CD8-positive, alpha-beta memory T cell (primary cell): Measurements from ENCODE around the gene MYH11. TPM values are rescaled to one million over a fixed set of nuclear protein-coding genes. Genes with fewer than 3 reads are reported as not detected.
"Not testable (repeated sequence)": the region's sequence is repeated elsewhere in the genome, so short reads cannot be mapped to it uniquely, and the experiment has no call there.

Experiments
- CTCF ChIA-PET: fragments of 350-600 bp; sonication (Branson Sonifier 250); formaldehyde crosslinking; loops from one replicate; lab custom pipeline; 2021; ENCODE audit warnings: antibody characterized with exemption; lab: Charles Lee
- POLR2A ChIA-PET: fragments of 350-600 bp; sonication (Branson Sonifier 250); formaldehyde crosslinking; loops from one replicate; lab custom pipeline; 2021; ENCODE audit warnings: antibody characterized with exemption; lab: Charles Lee
- DNase-seq, 5 donors: peaks; one replicate each; pipeline versions ENCODE4 v3.0.0 to v3.0.0-alpha.2; 2020 to 2022; ENCODE audit warnings: mixed read lengths in 1 of 5
- H3K27ac ChIP-seq: one replicate; pipeline ENCODE4 v1.7.0; 2013; ENCODE audit warnings: low read depth, mild to moderate bottlenecking, low read length, moderate library complexity
- H3K27me3 ChIP-seq: 2 replicates; pipeline ENCODE4 v1.7.0; 2013; ENCODE audit warnings: low read length, mild to moderate bottlenecking; ENCODE audit not compliant: insufficient read depth, poor library complexity, severe bottlenecking
- H3K36me3 ChIP-seq: 2 replicates; pipeline ENCODE4 v1.7.0; 2013; ENCODE audit warnings: mild to moderate bottlenecking, low read length, moderate library complexity; ENCODE audit not compliant: insufficient read depth
- H3K4me1 ChIP-seq: 2 replicates; pipeline ENCODE4 v1.7.0; 2013; ENCODE audit warnings: mild to moderate bottlenecking, low read length, moderate library complexity; ENCODE audit not compliant: insufficient read depth
- H3K4me3 ChIP-seq: 2 replicates; pipeline ENCODE4 v1.7.0; 2013; ENCODE audit warnings: mild to moderate bottlenecking, low read length
- H3K9me3 ChIP-seq: 2 replicates; pipeline ENCODE4 v1.7.0; 2013; ENCODE audit warnings: mild to moderate bottlenecking, low read length
- H3K27ac Mint-ChIP-seq, 8 donors: one replicate each; pipeline ENCODE4 v1.8.0; 2020 to 2021; ENCODE audit warnings: mixed read lengths in 8 of 8, mild to moderate bottlenecking in 6 of 8, inconsistent platforms in 3 of 8, moderate library complexity in 3 of 8
- H3K27me3 Mint-ChIP-seq, 2 donors: one replicate each; pipeline ENCODE4 v1.8.0; 2020 to 2021; ENCODE audit warnings: mixed read lengths in 2 of 2, mild to moderate bottlenecking in 1 of 2, moderate library complexity in 1 of 2
- H3K36me3 Mint-ChIP-seq, 3 donors: one replicate each; pipeline ENCODE4 v1.8.0; 2020 to 2021; ENCODE audit warnings: mixed read lengths in 3 of 3, inconsistent platforms in 1 of 3, mild to moderate bottlenecking in 1 of 3
- H3K4me1 Mint-ChIP-seq, 3 donors: one replicate each; pipeline ENCODE4 v1.8.0; 2020 to 2021; ENCODE audit warnings: mixed read lengths in 3 of 3, inconsistent platforms in 1 of 3, mild to moderate bottlenecking in 1 of 3
- H3K4me3 Mint-ChIP-seq, 7 donors: one replicate each; pipeline ENCODE4 v1.8.0; 2020 to 2021; ENCODE audit warnings: mixed read lengths in 7 of 7, mild to moderate bottlenecking in 6 of 7, moderate library complexity in 4 of 7, inconsistent platforms in 2 of 7
- H3K9me3 Mint-ChIP-seq, 5 donors: one replicate each; pipeline ENCODE4 v1.8.0; 2020 to 2022; ENCODE audit warnings: mixed read lengths in 5 of 5, mild to moderate bottlenecking in 3 of 5, moderate library complexity in 2 of 5, inconsistent platforms in 1 of 5
- polyA plus RNA-seq: library from polyadenylated mRNA; unstranded; fragments of 300-500 nt; fragmentation: Illumina TruSeq; gene quantifications from one replicate; pipeline ENCODE4 v1.2.3, GENCODE V29; 2021
- total RNA-seq, 2 experiments: library from RNA; stranded (reverse); gene quantifications; one replicate each; pipeline ENCODE4 v1.2.3, GENCODE V29; 2021

The MYH11 gene
- total and polyA plus RNA-seq, 3 experiments from 2014 or later: 1.1 TPM; not detected in 2

DNA sequence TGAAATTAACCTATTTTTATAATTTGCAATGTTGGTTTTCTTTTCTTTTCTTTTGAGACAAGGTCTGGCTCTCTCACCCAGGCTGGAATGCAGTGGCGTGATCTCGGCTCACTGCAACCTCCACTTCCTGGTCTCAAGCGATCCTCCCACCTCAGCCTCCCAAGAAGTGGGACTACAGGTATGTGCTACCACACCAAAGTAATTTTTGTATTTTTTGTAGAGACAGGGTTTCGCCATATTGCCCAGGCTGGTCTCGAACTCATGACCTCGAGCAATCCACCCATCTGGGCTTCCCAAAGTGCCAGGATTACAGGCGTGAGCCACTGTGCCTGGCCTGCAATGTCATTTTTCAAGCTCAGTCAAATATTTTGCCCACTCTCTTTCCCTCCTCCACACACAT is 36.0 kb downstream of the MYH11 start:
- Mint-ChIP-seq H3K4me3 (no peak overlapping the region), H3K27me3 (peaks cover 1 to 3% of the 10 kb centered on the region in 2 donors), H3K27ac (no peak overlapping the region), H3K36me3 (peaks cover 0 to 4% (median 2%) of the 10 kb centered on the region in 3 donors), H3K4me1 (no peaks in the 10 kb centered on the region), H3K9me3 (peaks cover 4 to 12% (median 7%) of the 10 kb centered on the region in 5 donors)
- Histone ChIP-seq H3K27me3 (no peaks in the 10 kb centered on the region), H3K9me3 (no peaks in the 10 kb centered on the region), H3K36me3 (no peaks in the 10 kb centered on the region), H3K4me1 (no peaks in the 10 kb centered on the region), H3K27ac (no peak overlapping the region), H3K4me3 (no peak overlapping the region)
- ChIA-PET POLR2A (no interaction called here), CTCF (interaction anchor here (1.4 to 2.0 kb wide), 2 partner anchors 8 to 13 kb away, joined by 3 to 6 read pairs; no protein-coding TSS in a partner anchor)
- DNase-seq: no peak

DNA sequence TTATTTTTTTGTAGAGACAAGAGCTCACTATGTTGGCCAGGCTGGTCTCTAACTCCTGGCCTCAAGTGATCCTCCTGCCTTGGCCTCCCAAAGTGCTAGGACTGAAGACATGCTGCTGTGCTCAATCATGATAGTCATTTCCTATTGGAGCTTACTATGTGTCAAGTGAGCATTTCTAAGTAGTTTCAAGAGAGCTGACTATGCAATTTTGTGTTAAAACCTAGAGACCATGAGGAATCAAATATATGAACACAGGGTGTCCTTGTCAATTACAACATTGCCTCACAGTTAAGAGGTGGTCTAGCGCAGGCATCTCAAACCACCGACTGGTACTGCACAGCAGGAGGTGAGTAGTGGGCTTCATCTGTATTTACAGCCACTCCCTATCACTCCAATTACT is 37.8 kb downstream of the MYH11 start:
- Histone ChIP-seq H3K36me3 (no peaks in the 10 kb centered on the region), H3K4me3 (no peak overlapping the region), H3K9me3 (no peaks in the 10 kb centered on the region), H3K27me3 (no peaks in the 10 kb centered on the region), H3K4me1 (no peaks in the 10 kb centered on the region), H3K27ac (no peak overlapping the region)
- CTCF ChIA-PET: no interaction called here
- POLR2A ChIA-PET: no interaction called here
- peaks cover 7 to 22% (median 15%) of the 10 kb centered on the region in 5 donors for H3K9me3 Mint-ChIP-seq
- H3K27me3 Mint-ChIP-seq: peaks cover 1 to 7% of the 10 kb centered on the region in 2 donors
- no peak overlapping the region for H3K4me3 Mint-ChIP-seq
- peaks cover 0 to 4% (median 2%) of the 10 kb centered on the region in 3 donors for H3K36me3 Mint-ChIP-seq
- H3K27ac Mint-ChIP-seq: no peak overlapping the region
- H3K4me1 Mint-ChIP-seq: no peaks in the 10 kb centered on the region
- DNase-seq: no peak

DNA sequence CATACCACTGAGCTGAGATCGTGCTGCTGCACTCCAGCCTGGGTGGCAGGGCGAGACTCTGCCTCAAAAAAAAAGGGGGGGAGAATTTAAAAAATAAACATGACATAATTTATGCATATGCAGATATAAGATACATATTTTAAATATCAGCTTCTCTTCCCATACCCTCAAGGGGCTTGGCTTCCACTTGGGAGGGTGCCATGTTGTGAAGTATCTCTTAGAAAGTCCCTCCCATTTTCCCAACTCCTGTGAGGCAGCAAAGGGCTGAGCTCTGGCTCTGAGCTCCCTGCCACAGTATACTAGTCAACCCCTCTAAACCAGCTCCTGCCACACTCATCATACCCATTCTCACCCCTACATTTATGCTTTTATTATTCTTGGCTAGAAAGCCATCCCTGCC is 39.4 kb downstream of the MYH11 start:
- CTCF ChIA-PET: interaction anchor here (0.7 to 1.0 kb wide), 2 partner anchors 19 to 311 kb away, joined by 3 read pairs; no protein-coding TSS in a partner anchor
- peaks cover 1 to 10% of the 10 kb centered on the region in 2 donors for H3K27me3 Mint-ChIP-seq
- Histone ChIP-seq H3K4me1 (no peaks in the 10 kb centered on the region), H3K9me3 (no peaks in the 10 kb centered on the region), H3K4me3 (no peak overlapping the region), H3K27ac (no peak overlapping the region), H3K27me3 (no peaks in the 10 kb centered on the region), H3K36me3 (no peaks in the 10 kb centered on the region)
- H3K4me3 Mint-ChIP-seq: no peak overlapping the region
- POLR2A ChIA-PET: no interaction called here
- H3K4me1 Mint-ChIP-seq: no peaks in the 10 kb centered on the region
- peaks cover 0 to 4% (median 2%) of the 10 kb centered on the region in 3 donors for H3K36me3 Mint-ChIP-seq
- H3K9me3 Mint-ChIP-seq: peaks cover 9 to 22% (median 15%) of the 10 kb centered on the region in 5 donors
- no peak for DNase-seq
- no peak overlapping the region for H3K27ac Mint-ChIP-seq

DNA sequence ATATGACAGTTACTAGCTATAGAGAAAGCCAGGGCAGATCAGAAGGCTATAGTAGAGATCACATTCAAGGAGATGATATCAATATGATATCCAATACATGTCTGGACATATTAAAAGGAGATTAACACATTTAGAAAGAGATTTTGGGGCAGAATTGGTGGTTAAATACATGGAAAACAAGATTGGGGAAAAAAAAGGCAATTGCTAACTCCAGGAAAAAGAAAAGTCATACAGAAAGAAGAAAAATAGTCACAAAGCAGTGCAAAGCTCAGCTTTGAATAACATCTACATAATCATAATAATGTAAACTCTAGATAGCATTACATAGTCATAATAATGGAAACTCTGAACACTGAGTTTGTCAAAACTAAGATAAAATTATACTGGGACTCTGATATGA is 40.6 kb downstream of the MYH11 start:
- Mint-ChIP-seq H3K27ac (no peak overlapping the region), H3K9me3 (peaks cover 9 to 22% (median 15%) of the 10 kb centered on the region in 5 donors), H3K27me3 (peaks cover 12 to 21% of the 10 kb centered on the region in 2 donors), H3K4me1 (no peaks in the 10 kb centered on the region), H3K4me3 (no peak overlapping the region), H3K36me3 (peaks cover 0 to 4% (median 2%) of the 10 kb centered on the region in 3 donors)
- Histone ChIP-seq H3K27ac (no peak overlapping the region), H3K27me3 (no peaks in the 10 kb centered on the region), H3K4me1 (no peaks in the 10 kb centered on the region), H3K4me3 (no peak overlapping the region), H3K36me3 (no peaks in the 10 kb centered on the region), H3K9me3 (no peaks in the 10 kb centered on the region)
- ChIA-PET CTCF (no interaction called here), POLR2A (no interaction called here)
- no peak for DNase-seq

DNA sequence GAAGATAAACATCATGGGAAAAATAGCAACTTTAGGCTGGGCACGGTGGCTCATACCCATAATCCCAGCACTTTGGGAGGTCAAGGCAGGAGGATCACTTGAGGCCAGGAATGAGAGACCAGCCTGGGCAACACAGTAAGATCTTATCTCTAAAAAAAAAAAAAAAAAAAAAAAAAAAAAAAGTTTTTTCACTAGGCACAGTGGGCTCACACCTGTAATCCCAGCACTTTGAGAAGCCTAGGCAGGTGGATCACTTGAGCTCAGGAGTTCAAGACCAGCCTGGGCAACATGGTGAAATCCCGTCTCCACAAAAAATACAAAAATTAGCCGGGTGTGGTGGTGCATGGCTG is 44.5 kb downstream of the MYH11 start:
- POLR2A ChIA-PET, H3K4me1 Mint-ChIP-seq: not testable (repeated sequence)

DNA sequence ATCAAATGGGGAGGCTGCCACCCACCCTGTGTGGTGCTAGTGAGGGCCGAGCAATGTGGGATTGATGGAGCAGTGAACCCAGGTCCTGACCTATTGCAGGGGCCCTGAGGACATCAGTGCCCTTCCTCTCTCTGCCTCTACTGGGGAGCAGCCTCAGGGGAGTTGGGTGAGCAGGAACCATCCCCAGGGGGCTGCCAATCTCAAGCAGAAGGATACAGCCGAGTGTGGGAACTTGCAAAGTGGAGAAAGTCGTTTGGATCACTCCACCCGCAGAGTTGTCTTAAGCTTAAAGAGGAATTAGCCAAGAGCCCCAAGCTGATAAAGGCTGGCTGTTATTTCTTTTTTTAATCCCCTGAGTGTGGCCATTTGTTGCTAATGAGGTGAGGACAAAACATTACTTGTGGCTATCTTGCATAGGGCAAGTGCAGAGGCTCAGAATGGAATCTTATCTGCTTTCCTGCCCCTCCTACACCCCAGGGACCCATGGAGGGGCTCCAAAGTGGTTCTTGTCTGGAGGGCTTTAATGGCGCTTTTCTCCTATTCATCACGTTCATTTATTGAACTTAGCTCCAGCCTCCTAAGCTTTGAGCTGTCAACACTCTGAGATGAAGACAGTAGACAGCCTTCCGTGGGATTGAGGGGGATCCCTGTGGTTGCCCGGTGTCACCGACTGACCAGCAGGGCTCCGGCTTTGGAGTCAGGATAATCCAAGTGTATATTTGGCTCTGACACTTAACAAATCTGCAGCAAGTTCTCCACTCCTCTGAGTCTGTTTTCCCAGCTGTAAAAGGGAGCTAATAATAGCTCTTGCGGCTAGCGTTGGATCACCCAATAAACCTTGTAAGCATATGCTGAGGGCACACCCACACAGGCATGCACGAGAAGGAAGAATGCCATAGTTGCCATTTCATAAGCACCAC is 45.1 kb downstream of the MYH11 start:
- H3K36me3 ChIP-seq: no peaks in the 10 kb centered on the region
- no peak overlapping the region for H3K4me3 ChIP-seq
- ChIA-PET POLR2A (no interaction called here), CTCF (interaction anchor here (1.6 kb wide), 1 partner anchor 10 kb away, joined by 6 read pairs; no protein-coding TSS in a partner anchor)
- Mint-ChIP-seq H3K36me3 (peaks cover 0 to 2% (median 0%) of the 10 kb centered on the region in 3 donors), H3K27me3 (peaks cover 17 to 48% of the 10 kb centered on the region in 2 donors), H3K4me3 (no peak overlapping the region), H3K9me3 (peaks cover 9 to 19% (median 15%) of the 10 kb centered on the region in 5 donors), H3K4me1 (no peaks in the 10 kb centered on the region), H3K27ac (no peak overlapping the region)
- H3K9me3 ChIP-seq: no peaks in the 10 kb centered on the region
- no peak overlapping the region for H3K27ac ChIP-seq
- H3K4me1 ChIP-seq: no peaks in the 10 kb centered on the region
- H3K27me3 ChIP-seq: no peaks in the 10 kb centered on the region
- no peak for DNase-seq

More for the DNA sequence above, 44.5 kb downstream of the MYH11 start:
- DNase-seq, H3K27ac ChIP-seq, H3K4me1 ChIP-seq, H3K27me3 ChIP-seq, H3K27ac Mint-ChIP-seq, H3K4me3 ChIP-seq, H3K4me3 Mint-ChIP-seq, H3K9me3 ChIP-seq, H3K36me3 Mint-ChIP-seq, H3K36me3 ChIP-seq: not testable (repeated sequence)
- H3K9me3 Mint-ChIP-seq: peaks cover 9 to 19% (median 15%) of the 10 kb centered on the region in 5 donors
- CTCF ChIA-PET: interaction anchor here (1.6 kb wide), 1 partner anchor 10 kb away, joined by 6 read pairs; no protein-coding TSS in a partner anchor
- peaks cover 17 to 43% of the 10 kb centered on the region in 2 donors for H3K27me3 Mint-ChIP-seq

DNA sequence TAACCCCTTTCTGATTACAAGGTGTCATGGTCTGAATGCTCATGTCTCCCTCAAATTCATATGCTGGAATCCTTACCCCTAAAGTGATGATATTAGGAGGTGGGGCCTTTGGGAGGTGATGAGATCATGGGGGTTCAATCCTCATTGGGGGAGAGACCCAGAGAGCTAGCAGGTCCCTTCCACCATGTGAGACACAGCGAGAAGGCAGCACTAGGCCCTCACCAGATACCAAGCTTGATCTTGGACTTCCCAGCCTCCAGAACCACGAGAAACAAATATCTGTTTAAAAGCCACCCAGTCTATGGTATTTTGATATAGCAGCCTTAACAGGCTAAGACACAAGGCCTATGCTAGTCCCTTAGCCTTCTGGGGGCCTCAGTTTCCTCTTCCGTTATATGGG is 45.9 kb downstream of the MYH11 start:
- Histone ChIP-seq H3K27ac (no peak overlapping the region), H3K4me1 (no peaks in the 10 kb centered on the region), H3K9me3 (no peaks in the 10 kb centered on the region), H3K4me3 (no peak overlapping the region), H3K27me3 (no peaks in the 10 kb centered on the region), H3K36me3 (no peaks in the 10 kb centered on the region)
- ChIA-PET CTCF (no interaction called here), POLR2A (no interaction called here)
- Mint-ChIP-seq H3K36me3 (no peaks in the 10 kb centered on the region), H3K27ac (no peak overlapping the region), H3K9me3 (peaks cover 5 to 13% (median 10%) of the 10 kb centered on the region in 5 donors), H3K4me3 (no peak overlapping the region), H3K27me3 (peaks cover 17 to 48% of the 10 kb centered on the region in 2 donors), H3K4me1 (no peaks in the 10 kb centered on the region)
- DNase-seq: no peak

DNA sequence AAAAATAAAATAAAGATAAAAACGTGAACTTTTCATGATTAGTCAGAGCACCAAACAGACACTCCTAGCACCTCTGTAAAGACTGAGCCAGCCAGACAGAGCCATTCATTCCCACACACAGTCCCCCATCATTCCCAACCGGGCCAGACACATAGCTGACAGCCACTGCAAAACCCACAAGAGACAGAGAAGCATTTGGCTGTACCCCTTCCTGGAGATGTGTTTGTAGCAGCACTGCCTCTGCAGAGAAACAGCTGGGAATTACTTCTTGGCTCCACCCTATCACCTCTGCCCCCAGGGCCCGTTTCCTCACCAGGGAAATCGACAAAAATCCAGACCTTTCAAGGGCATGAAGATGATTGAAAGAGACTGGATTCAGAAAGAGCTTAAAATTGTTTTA is 46.4 kb downstream of the MYH11 start:
- H3K9me3 ChIP-seq: no peaks in the 10 kb centered on the region
- no peak overlapping the region for H3K4me3 ChIP-seq
- peaks cover 4 to 9% (median 5%) of the 10 kb centered on the region in 5 donors for H3K9me3 Mint-ChIP-seq
- no peak for DNase-seq
- no peaks in the 10 kb centered on the region for H3K4me1 Mint-ChIP-seq
- H3K4me3 Mint-ChIP-seq: no peak overlapping the region
- H3K4me1 ChIP-seq: no peaks in the 10 kb centered on the region
- ChIA-PET CTCF (no interaction called here), POLR2A (no interaction called here)
- peaks cover 17 to 48% of the 10 kb centered on the region in 2 donors for H3K27me3 Mint-ChIP-seq
- no peaks in the 10 kb centered on the region for H3K27me3 ChIP-seq
- no peak overlapping the region for H3K27ac Mint-ChIP-seq
- no peaks in the 10 kb centered on the region for H3K36me3 Mint-ChIP-seq
- H3K36me3 ChIP-seq: no peaks in the 10 kb centered on the region
- H3K27ac ChIP-seq: no peak overlapping the region
